PFSK-1 (cell line): ENCODE results near the gene AJAP1.

Experiments
- FOXP2 ChIP-seq: optimal IDR thresholded peaks from 2 replicates; pipeline ENCODE3; 2011; ENCODE audit warnings: borderline replicate concordance, control low read depth, inconsistent platforms; ENCODE audit not compliant: insufficient read depth; ENCODE audit errors: extremely low read length, extremely low read depth
- POLR2AphosphoS5 ChIP-seq: IDR thresholded peaks from 2 replicates; pipeline ENCODE4 v1.6.1; 2012; ENCODE audit warnings: low read depth, mild to moderate bottlenecking, control low read depth, low read length, moderate library complexity
- REST ChIP-seq, 2 experiments: IDR thresholded peaks; 2 replicates each; pipeline versions ENCODE4 v1.6.1 to v1.8.0; 2011 to 2012; ENCODE audit warnings: low read depth in 2 of 2, low read length in 2 of 2, control low read depth in 1 of 2, inconsistent platforms in 1 of 2, mild to moderate bottlenecking in 1 of 2, moderate library complexity in 1 of 2; ENCODE audit not compliant: insufficient read depth in 1 of 2
- SIN3A ChIP-seq: IDR thresholded peaks from 2 replicates; pipeline ENCODE4 v1.6.1; 2012; ENCODE audit warnings: mild to moderate bottlenecking, low read length, moderate library complexity, borderline replicate concordance; ENCODE audit not compliant: insufficient read depth
- TAF1 ChIP-seq: IDR thresholded peaks from 2 replicates; pipeline ENCODE4 v1.6.1; 2012; ENCODE audit warnings: low read length, control low read depth, borderline replicate concordance; ENCODE audit not compliant: insufficient read depth

Gene AJAP1

DNA sequence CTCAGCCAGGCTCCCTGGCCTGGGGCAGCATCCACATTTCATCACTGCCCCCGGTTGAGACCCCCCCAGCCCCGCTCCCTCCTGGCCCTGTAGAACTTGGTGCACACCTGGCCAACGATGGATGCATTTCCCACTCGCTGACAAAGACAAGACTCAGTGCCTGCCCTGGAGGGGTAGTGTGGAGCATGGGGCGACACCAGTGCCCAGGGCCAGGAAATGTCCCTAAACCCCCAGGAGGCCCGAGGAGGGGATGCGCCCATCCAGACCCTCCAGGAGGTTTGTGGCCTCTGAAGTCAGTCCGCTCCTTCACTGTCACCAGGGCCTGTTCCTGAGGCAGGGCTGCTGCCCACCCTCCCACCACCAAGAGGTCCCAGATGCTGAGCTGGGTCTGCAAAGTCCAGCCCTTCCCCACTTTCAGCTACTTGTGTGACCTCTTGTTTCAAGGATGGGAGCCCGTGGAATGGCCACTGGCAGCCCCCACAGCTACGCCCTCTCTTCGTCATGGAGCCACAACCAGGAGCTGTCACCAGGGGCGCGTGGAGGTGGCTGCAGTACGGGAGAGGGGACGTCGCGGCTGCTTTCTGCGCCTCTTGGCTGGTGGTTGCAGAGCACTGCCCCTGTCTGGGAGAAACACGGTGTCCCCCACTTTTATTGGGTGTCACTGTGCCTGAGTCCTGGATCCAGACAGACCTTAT, 35.7 kb downstream of the AJAP1 start:
- no peak for TF ChIP-seq FOXP2
- TF ChIP-seq SIN3A = no peak
- no peak for TF ChIP-seq TAF1
- no peak for TF ChIP-seq POLR2AphosphoS5
- TF ChIP-seq REST (IDR thresholded peaks at IDR 0.05; ENCODE audit: insufficient read depth in 1 of 2, low read depth in 2 of 2, low read length in 2 of 2) = no peak

DNA sequence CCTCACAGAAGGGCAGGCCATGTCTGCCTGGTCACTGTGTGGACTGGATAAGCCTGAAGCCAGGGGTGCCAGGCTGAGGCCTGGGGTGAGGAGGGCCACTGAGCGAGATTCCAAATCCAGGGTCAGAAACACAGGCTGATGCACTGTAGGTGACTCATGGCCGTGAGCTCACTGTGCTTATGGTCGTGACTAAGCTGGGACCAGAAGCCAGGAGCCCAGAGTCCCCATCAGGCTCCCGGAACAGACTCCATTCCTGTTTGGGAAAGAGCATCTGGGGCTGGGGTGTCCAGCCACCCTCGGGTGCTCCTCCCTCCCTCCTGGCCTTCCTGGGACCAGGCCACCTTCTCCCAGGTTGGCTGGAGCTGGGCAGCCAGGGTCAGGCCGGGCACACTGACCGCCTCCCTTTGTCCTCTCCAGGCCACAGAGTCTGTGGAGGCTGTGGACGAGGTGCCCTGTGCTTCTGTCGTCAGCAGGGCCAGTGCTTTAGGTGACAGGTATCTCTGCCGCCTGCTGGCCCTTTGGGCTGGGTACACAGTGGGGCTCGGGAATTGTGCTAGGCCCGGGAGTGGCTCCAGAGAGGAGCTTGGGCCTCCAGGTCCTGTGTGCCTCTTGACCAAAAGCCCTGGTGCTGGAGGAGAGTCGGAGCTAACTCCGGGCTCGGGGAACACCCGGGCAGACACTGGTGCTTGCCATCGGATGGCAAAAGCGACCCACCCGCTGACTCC, 36.7 kb downstream of the AJAP1 start:
- TF ChIP-seq SIN3A (no peak), REST (IDR thresholded peaks at IDR 0.05; ENCODE audit: insufficient read depth in 1 of 2, low read depth in 2 of 2, low read length in 2 of 2) (no peak), POLR2AphosphoS5 (no peak), TAF1 (no peak), FOXP2 (no peak)

GRCh38 chr1:4691766-4692405, 37.5 kb downstream of the AJAP1 start:
- no peak for TF ChIP-seq TAF1
- TF ChIP-seq FOXP2 = no peak
- no peak for TF ChIP-seq SIN3A
- TF ChIP-seq POLR2AphosphoS5 = no peak
- TF ChIP-seq REST (IDR thresholded peaks at IDR 0.05; ENCODE audit: insufficient read depth in 1 of 2, low read depth in 2 of 2, low read length in 2 of 2) = no peak

DNA sequence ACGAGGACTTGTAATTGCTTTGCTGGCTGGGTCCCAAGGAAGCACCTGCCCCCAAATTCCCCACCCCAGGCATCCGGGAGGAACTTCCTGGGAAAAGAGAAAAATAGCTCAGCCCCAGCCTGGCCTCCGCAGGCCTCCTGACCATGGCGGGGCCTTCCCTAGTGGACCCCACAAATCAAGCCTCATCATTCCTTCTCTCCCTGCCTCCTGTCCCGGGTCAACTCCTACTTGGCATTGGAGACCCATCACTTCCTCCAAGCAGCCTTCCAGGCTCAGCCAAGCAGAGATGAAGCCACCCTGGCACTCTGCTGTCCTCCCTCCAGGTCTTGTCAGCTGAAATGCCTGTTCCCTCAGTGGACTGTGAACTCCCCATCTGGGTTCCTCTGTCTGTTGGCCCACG, 38.0 kb downstream of the AJAP1 start:
- TF ChIP-seq SIN3A = no peak
- no peak for TF ChIP-seq REST (IDR thresholded peaks at IDR 0.05; ENCODE audit: insufficient read depth in 1 of 2, low read depth in 2 of 2, low read length in 2 of 2)
- no peak for TF ChIP-seq POLR2AphosphoS5
- no peak for TF ChIP-seq FOXP2
- TF ChIP-seq TAF1 = no peak
